ENCODE measurements around the gene CIDEA.

The CIDEA gene

DNA sequence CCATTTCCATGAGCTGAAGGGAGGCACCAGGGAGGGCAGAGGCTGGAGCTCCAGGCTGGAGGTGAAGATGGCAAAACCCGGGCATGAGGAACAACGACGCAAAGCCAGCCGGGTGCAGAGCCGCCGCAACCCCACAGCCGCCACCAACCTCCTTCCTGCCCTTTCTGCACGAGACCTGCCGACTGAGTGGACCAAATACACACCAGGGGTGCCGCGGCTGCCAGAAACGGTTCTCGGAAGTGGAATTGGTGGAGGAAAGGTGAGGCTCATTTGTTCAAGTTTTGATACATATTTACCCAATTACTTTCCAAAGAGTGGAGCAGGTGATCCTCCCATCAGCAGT is 8.4 kb upstream of the CIDEA start:
- Histone ChIP-seq H3K36me3 (no peaks in the 10 kb centered on the region), H3K4me2 (no peak overlapping the region), H3K27ac (no peak overlapping the region), H4K20me1 (no peaks in the 10 kb centered on the region), H3K27me3 (no peaks in the 10 kb centered on the region), H3K4me1 (no peaks in the 10 kb centered on the region), H3K9ac (no peak overlapping the region), H3K9me3 (0 out of 2 replicates have a peak, but pooled peaks cover 3% of the 10 kb centered on the region), H3K4me3 (no peak overlapping the region)
- TF ChIP-seq Cebpa-rat (IDR thresholded peaks at IDR 0.05) = no peak

DNA sequence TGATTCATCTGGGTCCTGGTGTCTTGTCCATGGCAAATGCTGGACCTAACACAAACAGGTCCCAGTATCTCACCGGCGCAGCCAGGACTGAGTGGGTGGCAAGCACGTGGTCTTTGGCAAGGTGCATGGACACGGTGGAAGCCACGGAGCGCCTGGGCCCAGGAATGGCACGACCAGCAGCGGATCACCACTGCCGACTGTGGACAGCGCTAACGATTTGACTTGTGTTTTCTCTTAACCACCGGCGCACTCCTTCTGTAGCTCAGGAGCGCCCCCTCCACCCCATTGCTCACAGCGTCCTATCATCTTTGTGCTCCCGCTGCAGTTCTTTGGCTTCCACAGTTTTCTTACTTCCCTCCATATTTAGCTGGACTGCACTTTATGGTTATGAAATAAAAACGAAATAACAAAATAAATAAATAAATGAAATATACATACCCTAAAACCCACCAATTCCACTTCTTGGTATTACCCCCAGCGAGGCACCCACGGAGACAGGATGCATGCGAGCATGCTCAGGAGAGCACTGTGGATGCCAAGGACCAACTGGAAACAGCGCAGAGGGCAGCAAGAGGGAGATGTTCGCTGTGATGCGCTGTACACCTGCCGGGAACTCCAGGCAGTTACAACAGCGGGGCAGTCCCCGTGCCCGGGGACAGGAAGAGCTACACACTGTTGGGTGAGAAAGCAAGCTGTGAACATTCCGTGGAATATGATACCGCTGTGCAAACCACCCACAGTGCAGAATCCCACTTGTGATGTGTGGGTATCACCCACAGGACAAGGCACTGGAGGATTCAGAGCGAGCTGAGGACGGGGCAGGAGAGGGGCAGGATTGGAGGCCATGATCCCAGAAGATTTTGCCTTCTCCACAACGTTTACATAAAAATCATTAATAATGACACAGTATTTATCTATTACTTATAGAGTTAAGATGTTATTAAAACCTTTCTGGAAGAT is 7.0 kb upstream of the CIDEA start:
- no peak for TF ChIP-seq Cebpa-rat (IDR thresholded peaks at IDR 0.05)
- no peak overlapping the region for H3K27ac ChIP-seq
- no peaks in the 10 kb centered on the region for H3K4me1 ChIP-seq
- no peaks in the 10 kb centered on the region for H3K27me3 ChIP-seq
- no peak overlapping the region for H3K4me2 ChIP-seq
- 0 out of 2 replicates have a peak, but pooled peaks cover 3% of the 10 kb centered on the region for H3K9me3 ChIP-seq
- H3K9ac ChIP-seq = no peak overlapping the region
- no peak overlapping the region for H3K4me3 ChIP-seq
- no peaks in the 10 kb centered on the region for H4K20me1 ChIP-seq
- no peaks in the 10 kb centered on the region for H3K36me3 ChIP-seq

DNA sequence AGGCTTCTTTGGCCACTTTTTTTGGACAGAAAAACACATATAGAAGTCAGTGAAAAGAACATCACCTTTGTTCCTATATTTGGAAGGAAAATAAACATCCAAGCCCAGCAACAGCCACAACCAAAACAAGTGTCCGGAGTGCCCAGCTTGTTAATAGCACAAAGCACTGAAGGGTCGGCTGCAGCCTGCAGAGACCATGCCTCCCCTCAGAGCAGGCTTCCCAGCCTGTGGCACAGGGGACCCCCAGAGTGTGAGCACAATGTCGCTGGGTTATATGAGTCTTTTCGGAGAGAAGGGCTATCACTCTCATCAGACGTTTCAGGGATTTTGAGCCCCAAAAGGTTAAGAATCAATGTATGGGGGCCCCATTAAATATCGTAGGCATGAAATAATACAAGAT is 6.2 kb upstream of the CIDEA start:
- Histone ChIP-seq H3K9me3 (0 out of 2 replicates have a peak, but pooled peaks cover 3% of the 10 kb centered on the region), H4K20me1 (no peaks in the 10 kb centered on the region), H3K4me2 (no peak overlapping the region), H3K36me3 (no peaks in the 10 kb centered on the region), H3K27ac (no peak overlapping the region), H3K4me3 (no peak overlapping the region), H3K9ac (no peak overlapping the region), H3K27me3 (no peaks in the 10 kb centered on the region), H3K4me1 (no peaks in the 10 kb centered on the region)
- TF ChIP-seq Cebpa-rat (IDR thresholded peaks at IDR 0.05) = no peak

DNA sequence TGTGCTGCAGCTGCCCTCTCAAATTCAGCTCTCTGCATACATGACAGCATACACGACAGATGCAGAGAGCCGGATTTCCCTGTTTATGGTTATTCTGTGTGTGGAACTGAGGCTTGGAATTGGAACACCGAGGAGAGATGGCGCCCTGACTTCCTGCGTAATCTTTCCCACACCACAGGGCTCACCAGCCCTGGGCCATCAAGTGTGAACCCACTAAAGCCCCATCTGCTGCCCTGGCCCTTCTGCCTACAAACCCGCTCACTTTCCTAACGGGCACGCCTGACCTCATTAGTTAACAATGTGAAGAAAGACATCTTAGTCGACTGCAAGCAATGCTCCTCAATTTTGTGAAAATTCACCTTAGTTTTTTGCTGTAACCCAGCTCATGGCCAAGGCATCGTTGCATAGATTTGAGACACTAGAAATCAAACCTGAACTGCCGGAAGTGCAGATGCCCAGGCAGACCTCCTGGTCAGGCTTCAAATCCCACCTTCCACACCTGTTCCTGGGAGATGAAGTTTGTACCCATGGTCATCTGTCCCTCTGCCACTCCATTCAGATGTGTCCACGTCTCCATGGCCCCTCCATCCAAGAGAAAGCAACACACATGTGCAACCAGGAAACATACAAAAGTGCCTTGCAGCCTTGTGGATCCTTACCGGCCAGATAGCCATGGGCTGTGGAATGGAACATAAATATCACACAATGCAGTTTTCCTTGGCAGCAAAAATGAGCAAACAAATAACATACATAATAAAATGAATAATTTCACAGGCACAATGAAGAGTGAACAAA is 5.0 kb upstream of the CIDEA start:
- Histone ChIP-seq H3K36me3 (no peaks in the 10 kb centered on the region), H3K4me3 (no peak overlapping the region), H3K4me2 (no peak overlapping the region), H3K27me3 (no peaks in the 10 kb centered on the region), H3K4me1 (no peaks in the 10 kb centered on the region), H3K9me3 (peaks cover 10% of the 10 kb centered on the region), H4K20me1 (no peaks in the 10 kb centered on the region), H3K27ac (no peak overlapping the region), H3K9ac (no peak overlapping the region)
- no peak for TF ChIP-seq Cebpa-rat (IDR thresholded peaks at IDR 0.05)

DNA sequence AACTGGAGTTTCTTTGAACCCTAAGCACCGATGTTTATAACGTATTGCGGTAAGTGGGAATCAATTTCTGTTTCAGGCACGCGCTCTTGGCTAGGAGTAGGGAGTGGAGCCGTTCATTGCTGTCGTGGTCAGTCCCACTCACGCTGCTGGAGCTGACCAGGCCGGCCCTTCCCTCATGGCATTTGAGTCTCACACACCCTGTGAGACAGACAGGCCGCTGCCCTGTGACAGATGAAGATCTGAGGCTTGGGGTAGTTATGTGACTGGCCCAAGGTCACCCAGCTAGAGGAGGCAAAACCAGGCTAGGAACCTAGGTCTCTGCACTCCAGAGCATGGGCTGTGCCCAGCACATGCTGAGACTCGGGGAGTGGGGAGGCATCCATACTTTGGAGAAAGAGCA is 2.9 kb upstream of the CIDEA start:
- Histone ChIP-seq H3K4me1 (no peaks in the 10 kb centered on the region), H3K36me3 (no peaks in the 10 kb centered on the region), H3K27me3 (no peaks in the 10 kb centered on the region), H3K27ac (no peak overlapping the region), H3K4me3 (no peak overlapping the region), H3K9ac (no peak overlapping the region), H4K20me1 (no peaks in the 10 kb centered on the region), H3K9me3 (peaks cover 18% of the 10 kb centered on the region), H3K4me2 (no peak overlapping the region)
- no peak for TF ChIP-seq Cebpa-rat (IDR thresholded peaks at IDR 0.05)

DNA sequence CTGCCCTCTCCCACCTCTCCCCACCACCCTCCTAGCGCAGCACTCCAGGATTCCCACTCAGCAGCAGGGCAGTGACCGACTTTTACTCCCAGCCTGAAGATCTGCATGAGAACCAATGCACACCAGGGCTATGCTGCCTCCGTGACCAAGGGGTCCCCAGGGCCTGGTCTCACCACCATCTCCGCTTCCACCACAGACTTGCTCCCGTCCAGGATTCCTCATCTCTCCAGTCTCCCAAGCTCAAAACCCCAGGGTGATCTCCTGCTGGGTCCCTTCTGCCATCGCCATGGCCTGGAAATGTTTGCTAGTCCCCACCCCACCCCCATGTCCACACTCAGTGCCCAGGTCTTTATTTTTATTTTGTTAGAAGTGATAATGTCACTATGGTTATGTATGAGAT is 2.1 kb upstream of the CIDEA start:
- H3K4me1 ChIP-seq = peaks cover 3% of the 10 kb centered on the region
- no peaks in the 10 kb centered on the region for H4K20me1 ChIP-seq
- H3K9ac ChIP-seq = no peak overlapping the region
- H3K36me3 ChIP-seq = no peaks in the 10 kb centered on the region
- H3K9me3 ChIP-seq = peaks cover 18% of the 10 kb centered on the region
- H3K4me3 ChIP-seq = no peak overlapping the region
- H3K4me2 ChIP-seq = no peak overlapping the region
- no peak overlapping the region for H3K27ac ChIP-seq
- no peaks in the 10 kb centered on the region for H3K27me3 ChIP-seq
- TF ChIP-seq Cebpa-rat (IDR thresholded peaks at IDR 0.05) = no peak

DNA sequence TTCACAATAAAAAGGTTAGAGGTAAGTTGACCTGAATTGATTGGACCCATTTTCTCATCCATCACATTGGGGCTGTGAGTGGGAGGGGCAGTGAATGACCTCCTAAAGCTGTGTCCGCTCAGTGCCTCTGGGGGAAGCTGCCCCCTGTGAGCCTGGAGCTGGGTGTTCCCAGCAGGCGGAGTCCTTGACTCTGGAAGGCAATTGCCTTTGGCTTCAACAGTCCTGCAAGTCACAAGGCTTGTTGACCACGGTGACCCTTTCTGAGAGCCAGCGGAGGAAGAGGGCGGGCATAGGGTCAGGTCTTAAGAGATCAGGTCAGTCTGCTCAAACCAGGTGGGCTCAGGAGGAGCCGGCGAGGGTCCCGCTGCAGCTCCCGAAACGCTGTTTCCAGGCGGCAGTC is 1.1 kb upstream of the CIDEA start:
- no peaks in the 10 kb centered on the region for H3K27me3 ChIP-seq
- no peak overlapping the region for H3K27ac ChIP-seq
- H3K9ac ChIP-seq = no peak overlapping the region
- H3K9me3 ChIP-seq = peaks cover 18% of the 10 kb centered on the region
- no peaks in the 10 kb centered on the region for H4K20me1 ChIP-seq
- peaks cover 12% of the 10 kb centered on the region for H3K4me1 ChIP-seq
- H3K4me2 ChIP-seq = no peak overlapping the region
- no peaks in the 10 kb centered on the region for H3K36me3 ChIP-seq
- no peak for TF ChIP-seq Cebpa-rat (IDR thresholded peaks at IDR 0.05)
- H3K4me3 ChIP-seq = no peak overlapping the region

DNA sequence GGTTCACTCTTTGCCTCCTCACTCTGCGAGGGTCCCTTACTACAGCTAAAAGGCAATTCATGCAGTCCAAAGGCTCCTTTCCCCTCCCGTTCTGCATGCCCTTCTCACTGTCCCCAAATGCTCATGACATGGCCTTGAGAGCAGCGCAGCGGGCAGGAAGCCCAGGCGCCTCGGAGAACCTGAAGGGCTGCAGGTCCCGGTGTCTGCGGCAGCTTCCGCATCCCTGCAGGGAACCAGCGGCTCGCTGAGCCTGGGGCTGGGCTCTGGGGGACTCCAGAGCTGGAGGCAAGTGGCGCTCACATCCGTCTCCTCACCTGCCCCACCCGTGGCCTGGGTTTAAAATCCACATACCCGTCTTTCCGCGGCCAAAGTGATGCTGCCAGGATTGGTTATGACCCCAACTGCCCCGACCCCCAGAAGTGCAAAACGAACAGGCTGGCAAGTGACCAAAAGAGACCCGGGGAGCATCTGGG is 462 bp upstream of the CIDEA start:
- TF ChIP-seq Cebpa-rat (IDR thresholded peaks at IDR 0.05) = no peak
- Histone ChIP-seq H3K4me3 (no peak overlapping the region), H3K27ac (no peak overlapping the region), H3K4me1 (peaks cover 13% of the 10 kb centered on the region), H3K4me2 (no peak overlapping the region), H3K9ac (no peak overlapping the region), H3K9me3 (peaks cover 18% of the 10 kb centered on the region), H4K20me1 (no peaks in the 10 kb centered on the region), H3K27me3 (no peaks in the 10 kb centered on the region), H3K36me3 (no peaks in the 10 kb centered on the region)

DNA sequence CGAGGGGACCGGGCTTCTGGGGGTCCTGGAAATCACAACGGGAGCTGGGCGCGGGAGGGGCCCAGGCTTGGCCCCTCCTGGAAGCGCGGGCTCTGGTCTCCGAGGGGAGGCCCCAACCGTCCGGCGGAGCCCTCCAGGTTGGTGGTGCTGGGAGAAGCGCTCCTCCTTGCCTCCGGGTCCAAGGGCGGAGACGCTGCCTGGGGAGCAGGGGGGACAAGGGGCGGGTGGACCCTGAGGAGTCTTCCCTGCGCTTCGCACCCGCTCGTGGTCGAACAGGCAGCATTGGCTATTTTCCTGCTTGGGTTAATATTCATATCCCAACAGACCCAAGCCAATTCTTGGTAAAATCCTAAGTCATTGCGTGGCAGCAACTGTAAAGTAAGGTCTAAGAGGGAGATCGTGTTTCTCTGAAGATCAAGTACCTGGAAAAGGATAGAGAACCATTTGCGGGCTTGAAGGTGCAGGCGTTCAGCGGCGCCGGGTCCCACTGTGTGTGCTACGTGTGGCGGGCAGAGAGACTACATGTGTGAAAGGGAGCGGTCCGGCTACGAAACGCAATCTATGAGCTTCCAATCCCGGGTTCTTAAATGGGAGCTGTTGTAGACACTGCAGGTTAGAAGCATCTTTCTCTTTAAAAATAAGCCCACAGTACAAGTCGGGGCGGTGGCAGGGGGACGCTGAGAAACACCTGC is 805 bp downstream of the CIDEA start:
- Histone ChIP-seq H3K36me3 (no peaks in the 10 kb centered on the region), H3K27ac (no peak overlapping the region), H3K4me3 (no peak overlapping the region), H3K9ac (no peak overlapping the region), H3K9me3 (peaks cover 18% of the 10 kb centered on the region), H3K4me1 (peaks cover 13% of the 10 kb centered on the region), H3K27me3 (no peaks in the 10 kb centered on the region), H4K20me1 (no peaks in the 10 kb centered on the region), H3K4me2 (no peak overlapping the region)
- no peak for TF ChIP-seq Cebpa-rat (IDR thresholded peaks at IDR 0.05)

Measured in BLaER1 (cell line).